ENCODE data around the gene INPP5A. TPM values are rescaled to one million over a fixed set of nuclear protein-coding genes. Genes with fewer than 3 reads are reported as not detected.

Gene INPP5A
- total RNA-seq, 1 experiment from 2014 or later: 16.6 TPM

DNA sequence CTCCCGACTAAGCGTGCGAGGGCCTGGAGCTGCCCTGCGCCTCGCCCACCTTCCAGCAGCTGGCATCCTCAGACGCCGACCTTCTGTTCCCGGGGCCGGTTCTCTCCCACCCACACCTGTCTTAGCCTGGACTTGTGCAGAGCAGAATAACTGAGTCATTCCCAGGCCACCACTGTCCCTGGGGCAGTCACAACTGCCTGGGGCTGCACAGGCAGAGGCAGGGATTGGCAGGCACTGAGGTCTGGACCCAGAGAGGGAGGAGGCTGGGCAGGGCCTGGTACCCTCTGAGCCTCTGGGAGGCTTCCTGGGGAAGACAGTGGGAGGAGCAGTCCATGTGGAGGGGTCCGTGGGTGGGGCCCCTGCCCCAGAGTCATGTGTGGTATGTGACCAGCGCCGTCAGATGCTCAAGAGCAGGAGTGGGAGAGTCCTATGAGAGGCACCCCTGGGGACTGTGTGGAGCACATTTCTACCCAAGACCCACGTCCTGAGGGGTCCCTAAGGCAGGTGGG, 174.1 kb downstream of the INPP5A start:
- peaks cover 4% of the 10 kb centered on the region for H3K36me3 Mint-ChIP-seq (ENCODE audit: insufficient read depth, unreplicated experiment)
- no TSS peak for BruUV-seq (replicated peaks)
- no peak overlapping the region for H3K27ac Mint-ChIP-seq (ENCODE audit: unreplicated experiment)
- intact Hi-C loops (cut with micrococcal nuclease; ENCODE audit: unreplicated experiment): no loop called here
- TF ChIP-seq, protein P1, sequence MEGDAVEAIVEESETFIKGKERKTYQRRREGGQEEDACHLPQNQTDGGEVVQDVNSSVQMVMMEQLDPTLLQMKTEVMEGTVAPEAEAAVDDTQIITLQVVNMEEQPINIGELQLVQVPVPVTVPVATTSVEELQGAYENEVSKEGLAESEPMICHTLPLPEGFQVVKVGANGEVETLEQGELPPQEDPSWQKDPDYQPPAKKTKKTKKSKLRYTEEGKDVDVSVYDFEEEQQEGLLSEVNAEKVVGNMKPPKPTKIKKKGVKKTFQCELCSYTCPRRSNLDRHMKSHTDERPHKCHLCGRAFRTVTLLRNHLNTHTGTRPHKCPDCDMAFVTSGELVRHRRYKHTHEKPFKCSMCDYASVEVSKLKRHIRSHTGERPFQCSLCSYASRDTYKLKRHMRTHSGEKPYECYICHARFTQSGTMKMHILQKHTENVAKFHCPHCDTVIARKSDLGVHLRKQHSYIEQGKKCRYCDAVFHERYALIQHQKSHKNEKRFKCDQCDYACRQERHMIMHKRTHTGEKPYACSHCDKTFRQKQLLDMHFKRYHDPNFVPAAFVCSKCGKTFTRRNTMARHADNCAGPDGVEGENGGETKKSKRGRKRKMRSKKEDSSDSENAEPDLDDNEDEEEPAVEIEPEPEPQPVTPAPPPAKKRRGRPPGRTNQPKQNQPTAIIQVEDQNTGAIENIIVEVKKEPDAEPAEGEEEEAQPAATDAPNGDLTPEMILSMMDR (IDR thresholded peaks at IDR 0.05; ENCODE audit: unreplicated experiment): no peak
- no peak for DNase-seq
- H3K4me1 Mint-ChIP-seq (ENCODE audit: low read depth, unreplicated experiment): peaks cover 8% of the 10 kb centered on the region
- H3K27me3 Mint-ChIP-seq (ENCODE audit: unreplicated experiment): no peaks in the 10 kb centered on the region
- CTCF ChIA-PET: no interaction called here
- no peak overlapping the region for H3K4me3 Mint-ChIP-seq (ENCODE audit: low read depth, unreplicated experiment)
- H3K9me3 Mint-ChIP-seq (ENCODE audit: low read depth, unreplicated experiment): no peaks in the 10 kb centered on the region

DNA sequence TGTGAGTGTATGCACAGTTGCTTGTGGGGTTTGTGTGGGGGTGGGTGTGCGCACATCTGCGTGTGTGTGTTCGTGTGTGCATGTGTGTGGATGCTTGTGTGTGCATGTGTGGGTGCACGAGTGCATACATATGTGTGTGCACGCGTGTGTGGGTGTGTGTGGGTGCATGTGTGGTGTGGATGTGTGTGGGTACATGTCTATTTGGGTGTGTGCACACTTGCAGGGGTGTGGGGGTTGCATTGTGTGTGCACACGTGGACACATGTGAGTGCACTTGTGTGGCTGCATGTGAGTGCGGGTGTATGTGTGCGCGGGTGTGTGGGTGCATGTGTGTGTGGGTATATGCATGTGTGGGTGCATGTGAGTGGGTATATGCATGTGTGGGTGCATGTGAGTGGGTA, 174.7 kb downstream of the INPP5A start:
- Mint-ChIP-seq H3K4me3 (ENCODE audit: low read depth, unreplicated experiment) (no peak overlapping the region), H3K36me3 (ENCODE audit: insufficient read depth, unreplicated experiment) (peaks cover 4% of the 10 kb centered on the region), H3K27ac (ENCODE audit: unreplicated experiment) (no peak overlapping the region), H3K4me1 (ENCODE audit: low read depth, unreplicated experiment) (peaks cover 2% of the 10 kb centered on the region), H3K9me3 (ENCODE audit: low read depth, unreplicated experiment) (no peaks in the 10 kb centered on the region), H3K27me3 (ENCODE audit: unreplicated experiment) (no peaks in the 10 kb centered on the region)
- CTCF ChIA-PET: no interaction called here
- TF ChIP-seq, protein P1 (IDR thresholded peaks at IDR 0.05; ENCODE audit: unreplicated experiment): no peak
- no TSS peak for BruUV-seq (replicated peaks)
- intact Hi-C loops (cut with micrococcal nuclease; ENCODE audit: unreplicated experiment): no loop called here
- no peak for DNase-seq

- H3K27ac Mint-ChIP-seq (ENCODE audit: unreplicated experiment): no peak overlapping the region
- TF ChIP-seq, protein P1 (IDR thresholded peaks at IDR 0.05; ENCODE audit: unreplicated experiment): no peak
- no peaks in the 10 kb centered on the region for H3K9me3 Mint-ChIP-seq (ENCODE audit: low read depth, unreplicated experiment)
Observed at GRCh38 chr10:132712743-132713142, 175.2 kb downstream of the INPP5A start.

DNA sequence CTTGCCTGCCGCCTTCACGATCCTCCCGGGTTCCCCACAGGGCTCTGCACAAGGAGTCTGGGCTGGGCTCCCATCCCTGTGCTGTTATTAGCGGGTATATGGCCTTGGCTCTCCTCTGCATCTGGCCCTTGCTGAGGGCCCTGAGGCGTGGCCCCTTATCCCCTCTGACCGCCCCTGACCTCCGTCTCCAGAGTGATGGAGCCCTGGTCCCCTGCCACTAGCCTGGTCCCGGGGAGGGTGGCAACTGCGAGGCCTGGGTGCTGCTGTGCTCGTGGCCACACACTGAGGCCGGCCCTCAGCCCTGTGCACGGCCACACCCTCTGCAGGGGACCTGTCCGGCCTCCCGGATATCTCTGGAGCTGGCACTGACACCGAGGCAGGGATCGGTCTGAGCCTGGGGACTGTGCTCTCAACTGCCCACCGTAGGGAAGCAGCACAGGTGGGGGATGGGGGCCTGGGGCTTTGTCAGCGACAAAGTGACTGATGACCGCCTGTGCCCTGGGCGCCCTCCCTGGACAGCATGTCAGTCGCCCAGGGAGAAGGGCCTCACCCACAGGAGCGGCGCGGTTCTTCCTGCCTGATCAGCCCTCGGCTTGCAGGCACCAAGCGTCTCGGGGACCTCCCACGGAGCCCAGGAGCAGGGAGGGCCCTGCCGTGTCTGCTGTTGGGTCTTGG, 176.0 kb downstream of the INPP5A start:
- intact Hi-C loops (cut with micrococcal nuclease; ENCODE audit: unreplicated experiment): no loop called here
- TF ChIP-seq, protein P1 (IDR thresholded peaks at IDR 0.05; ENCODE audit: unreplicated experiment): no peak
- no peak for DNase-seq
- no peaks in the 10 kb centered on the region for H3K9me3 Mint-ChIP-seq (ENCODE audit: low read depth, unreplicated experiment)
- H3K27ac Mint-ChIP-seq (ENCODE audit: unreplicated experiment): no peak overlapping the region
- no TSS peak for BruUV-seq (replicated peaks)
- no peaks in the 10 kb centered on the region for H3K27me3 Mint-ChIP-seq (ENCODE audit: unreplicated experiment)
- CTCF ChIA-PET: no interaction called here
- no peaks in the 10 kb centered on the region for H3K4me1 Mint-ChIP-seq (ENCODE audit: low read depth, unreplicated experiment)
- H3K4me3 Mint-ChIP-seq (ENCODE audit: low read depth, unreplicated experiment): no peak overlapping the region
- H3K36me3 Mint-ChIP-seq (ENCODE audit: insufficient read depth, unreplicated experiment): peaks cover 4% of the 10 kb centered on the region

More at GRCh38 chr10:132712743-132713142, 175.2 kb downstream of the INPP5A start:
- intact Hi-C loops (cut with micrococcal nuclease; ENCODE audit: unreplicated experiment): no loop called here
- BruUV-seq (replicated peaks): no TSS peak
- CTCF ChIA-PET: no interaction called here
- peaks cover 4% of the 10 kb centered on the region for H3K36me3 Mint-ChIP-seq (ENCODE audit: insufficient read depth, unreplicated experiment)
- H3K27me3 Mint-ChIP-seq (ENCODE audit: unreplicated experiment): no peaks in the 10 kb centered on the region
- H3K4me1 Mint-ChIP-seq (ENCODE audit: low read depth, unreplicated experiment): no peaks in the 10 kb centered on the region
- H3K4me3 Mint-ChIP-seq (ENCODE audit: low read depth, unreplicated experiment): no peak overlapping the region
- DNase-seq: no peak

Measured in Calu3 (cell line).